Stimulated activated CD4-positive, alpha-beta T cell treated with anti-CD3 and anti-CD28 coated beads, TNF-alpha, amount 100 ng/mL, for 24 hours (primary cell): Measurements from ENCODE around the gene TIMELESS.
"Not testable (repeated sequence)": the region's sequence is repeated elsewhere in the genome, so short reads cannot be mapped to it uniquely, and the experiment has no call there.

ENCODE experiments used
- DNase-seq, 3 experiments: peaks; one replicate each; pipeline ENCODE4 v3.0.0-alpha.2; 2020; ENCODE audit warnings: low read depth in 3 of 3

The TIMELESS gene

GRCh38 chr12:56462565-56462964 lies 13.3 kb upstream of the TIMELESS start:
- no peak for DNase-seq

- DNase-seq, result no peak
These were observed 12.3 kb upstream of the TIMELESS start for GRCh38 chr12:56461235-56462159.

DNA sequence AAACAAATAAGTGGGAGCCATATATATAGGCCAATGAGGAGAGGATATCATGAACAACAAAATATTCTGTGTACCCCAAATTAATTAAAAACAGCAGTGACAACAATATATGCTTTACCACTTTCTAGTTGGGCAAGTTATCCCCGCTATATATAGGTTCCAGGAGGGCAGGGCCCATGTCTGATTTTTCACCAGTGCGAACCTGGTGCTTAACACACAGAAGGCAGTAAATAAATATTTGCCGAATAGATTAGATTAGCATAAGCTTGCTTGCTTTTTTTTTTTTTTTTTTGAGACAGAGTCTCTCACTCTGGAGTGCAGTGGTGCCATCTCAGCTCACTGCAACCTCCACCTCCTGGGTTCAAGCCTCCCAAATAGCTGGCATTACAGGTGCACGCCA lies 8.6 kb upstream of the TIMELESS start:
- DNase-seq, result no peak

- no peak for DNase-seq
These were observed 5.3 kb upstream of the TIMELESS start, which contains the start of gene MIP for GRCh38 chr12:56454557-56454956. Gene MIP (minus strand): TSS chr12:56454657. CDS start chr12:56454613, 44 bp downstream.

DNA sequence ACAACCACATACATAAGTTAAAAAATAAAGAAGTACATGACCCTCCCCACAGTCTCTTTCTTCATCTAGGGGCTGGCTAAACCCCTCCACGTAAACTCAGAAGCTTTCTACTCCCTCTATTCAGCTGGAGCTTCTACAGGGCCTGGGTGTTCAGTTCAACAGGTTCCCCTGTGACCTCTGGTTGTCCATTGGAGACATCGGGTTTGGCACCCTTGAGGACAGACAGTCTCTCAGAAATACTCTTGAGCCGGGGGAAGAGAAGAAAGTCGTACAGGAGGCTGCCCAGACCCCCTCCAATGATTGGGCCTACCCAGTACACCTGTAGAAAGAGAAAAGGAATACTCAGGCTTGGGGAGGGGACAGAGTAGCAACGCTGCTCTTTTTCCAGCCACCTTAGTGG lies 1.9 kb upstream of the TIMELESS start:
- DNase-seq, result no peak

- no peak for DNase-seq
These were observed 1.0 kb upstream of the TIMELESS start for GRCh38 chr12:56450241-56450640.

DNA sequence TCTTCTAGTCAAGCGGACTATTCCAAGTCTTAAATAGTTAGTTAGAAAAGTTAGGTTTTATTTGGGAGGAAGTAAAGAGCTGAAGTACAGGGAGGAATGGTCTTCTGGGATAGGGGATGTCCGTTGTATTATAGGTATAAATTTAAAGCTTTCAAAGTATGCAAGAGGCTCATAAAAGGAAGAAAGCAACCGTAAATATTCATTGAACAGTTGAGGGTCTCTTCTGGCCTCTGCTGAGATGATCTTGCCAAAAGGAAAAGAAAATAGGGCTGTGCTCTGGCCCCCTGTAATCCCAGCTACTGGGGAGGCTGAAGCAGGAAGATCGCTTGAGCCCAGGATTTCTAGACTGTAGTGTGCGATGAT lies 377 bp upstream of the TIMELESS start:
- no peak for DNase-seq

- DNase-seq, result not testable (repeated sequence)
These were observed 6.0 kb downstream of the TIMELESS start for GRCh38 chr12:56443208-56443607.

GRCh38 chr12:56437430-56438176 lies 11.6 kb downstream of the TIMELESS start:
- no peak for DNase-seq

- no peak for DNase-seq
These were observed 14.4 kb downstream of the TIMELESS start for GRCh38 chr12:56434828-56435227.

GRCh38 chr12:56431850-56432249 lies 17.4 kb downstream of the TIMELESS start:
- no peak for DNase-seq

DNA sequence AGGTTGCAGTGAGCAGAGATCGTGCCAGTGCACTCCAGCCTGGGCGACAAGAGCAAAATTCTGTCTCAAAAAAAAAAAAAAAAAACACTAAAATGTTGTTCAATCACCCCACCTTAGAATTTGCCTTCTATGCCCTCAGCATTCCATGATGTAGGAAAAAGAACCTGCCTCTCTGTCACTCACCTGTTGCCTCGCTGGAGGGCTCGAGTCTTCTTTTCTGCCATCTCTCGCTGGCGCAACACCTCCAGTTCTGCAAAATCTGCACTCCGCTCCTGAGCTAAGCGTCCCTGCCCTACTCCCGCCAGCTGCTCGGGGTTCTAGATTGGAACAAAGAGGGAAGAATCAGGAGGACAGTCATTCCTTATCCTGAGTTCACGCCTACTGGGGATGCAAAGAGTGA lies 17.9 kb downstream of the TIMELESS start:
- DNase-seq, result no peak

DNA sequence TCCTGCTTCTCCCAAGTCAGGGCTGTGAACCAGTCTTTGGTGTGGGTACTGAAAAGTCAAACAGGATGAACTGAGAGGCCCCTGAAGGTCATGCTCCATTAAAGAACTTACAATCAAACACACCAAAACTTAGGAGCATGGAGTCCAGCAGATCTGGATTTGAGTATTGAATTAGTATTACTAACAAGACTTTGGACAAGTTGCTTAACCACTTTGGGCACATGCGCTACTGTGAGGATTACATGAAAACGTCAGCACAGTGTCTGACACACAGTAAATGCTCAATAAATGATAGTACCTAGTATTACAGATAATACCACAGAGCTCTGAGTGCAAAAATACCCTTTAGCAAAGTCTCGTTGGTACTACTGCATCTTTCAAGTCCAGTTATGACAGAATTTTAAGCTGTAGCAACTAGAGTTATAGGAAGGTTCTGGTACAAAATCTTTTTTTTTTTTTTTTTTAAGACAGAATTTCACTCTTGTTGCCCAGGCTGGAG lies 23.2 kb downstream of the TIMELESS start:
- no peak for DNase-seq

- no peak for DNase-seq
These were observed 24.0 kb downstream of the TIMELESS start for GRCh38 chr12:56425193-56425592.

DNA sequence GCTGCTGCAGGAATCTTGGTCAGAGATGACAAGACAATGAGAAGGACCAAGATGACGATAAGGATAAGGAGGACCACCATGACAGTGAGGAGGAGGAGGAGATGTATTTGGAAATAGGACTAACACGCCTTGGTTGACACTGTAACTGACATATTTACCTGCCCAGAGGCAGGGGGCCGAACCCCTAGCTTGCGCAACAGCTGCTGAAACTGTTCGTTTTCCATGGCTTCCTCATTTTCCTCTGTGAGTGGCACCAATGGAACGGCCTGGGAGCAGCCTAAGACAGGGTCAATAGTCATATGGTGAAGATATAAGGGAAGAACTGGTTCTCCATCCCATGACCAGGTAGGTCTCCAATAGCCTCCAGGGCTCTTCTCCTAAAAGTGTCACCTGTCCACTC lies 28.8 kb downstream of the TIMELESS start:
- no peak for DNase-seq

DNA sequence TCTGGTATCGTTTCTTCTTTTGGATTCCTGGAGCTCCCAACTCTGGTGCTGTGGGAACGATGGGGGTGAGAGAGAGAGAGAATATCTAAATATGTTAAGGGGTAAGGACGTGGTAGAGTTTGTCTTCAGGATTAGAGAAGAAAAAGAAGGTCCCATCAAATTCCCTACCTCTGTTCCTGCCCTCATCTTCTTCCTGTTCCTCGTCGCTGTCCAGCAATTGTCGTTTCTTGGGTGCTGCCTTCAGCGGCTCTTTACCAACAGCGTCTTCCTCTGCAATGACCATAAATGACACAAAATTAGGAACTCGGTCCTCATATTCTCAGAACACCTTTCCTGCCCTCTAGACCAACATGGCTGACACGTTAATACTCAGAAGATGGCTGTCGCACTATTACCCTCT lies 31.5 kb downstream of the TIMELESS start:
- DNase-seq, result no peak

GRCh38 chr12:56414401-56414800 lies 34.8 kb downstream of the TIMELESS start:
- DNase-seq, result no peak

- no peak for DNase-seq
These were observed 35.8 kb downstream of the TIMELESS start for GRCh38 chr12:56413392-56413791.

DNA sequence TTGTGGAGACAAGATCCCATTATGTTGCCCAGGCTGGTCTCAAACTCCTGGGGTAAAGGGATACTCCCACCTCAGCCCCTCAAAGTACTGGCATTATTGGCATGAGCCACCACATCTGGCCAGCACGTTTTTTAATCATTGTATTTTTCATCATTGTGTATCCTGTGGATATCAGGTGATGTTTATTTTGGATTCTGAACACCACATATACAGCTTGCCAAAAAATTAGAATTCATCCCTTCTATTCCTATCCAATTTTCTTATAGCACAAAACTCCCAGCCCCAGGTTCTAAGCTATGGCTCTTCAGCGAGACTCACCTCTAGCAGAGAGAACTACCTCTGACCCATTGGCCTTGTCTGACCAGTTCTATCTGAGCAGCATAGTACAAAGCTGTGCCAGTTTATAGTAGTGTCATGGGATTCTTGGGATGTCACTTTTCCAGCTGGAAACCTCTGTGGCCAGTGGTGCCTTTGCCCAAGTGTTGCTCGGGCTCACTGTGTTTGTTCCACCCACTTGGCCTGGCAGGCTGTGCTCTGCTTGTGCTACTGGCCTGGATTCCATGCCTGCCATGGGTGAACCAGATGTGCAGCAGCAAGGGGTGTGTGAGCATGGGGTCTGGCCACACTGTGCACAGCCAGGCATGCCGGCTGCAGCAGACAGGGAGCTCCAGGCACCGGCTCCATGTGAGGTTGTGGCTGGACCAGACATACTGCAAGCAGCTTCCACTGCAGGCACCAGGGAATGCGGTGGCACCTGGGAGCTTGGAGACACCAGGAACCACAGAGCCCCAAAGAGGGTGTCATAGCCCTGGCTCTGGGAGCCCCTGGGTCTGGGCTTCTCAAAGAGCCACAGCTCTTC lies 37.2 kb downstream of the TIMELESS start:
- DNase-seq, result no peak

DNA sequence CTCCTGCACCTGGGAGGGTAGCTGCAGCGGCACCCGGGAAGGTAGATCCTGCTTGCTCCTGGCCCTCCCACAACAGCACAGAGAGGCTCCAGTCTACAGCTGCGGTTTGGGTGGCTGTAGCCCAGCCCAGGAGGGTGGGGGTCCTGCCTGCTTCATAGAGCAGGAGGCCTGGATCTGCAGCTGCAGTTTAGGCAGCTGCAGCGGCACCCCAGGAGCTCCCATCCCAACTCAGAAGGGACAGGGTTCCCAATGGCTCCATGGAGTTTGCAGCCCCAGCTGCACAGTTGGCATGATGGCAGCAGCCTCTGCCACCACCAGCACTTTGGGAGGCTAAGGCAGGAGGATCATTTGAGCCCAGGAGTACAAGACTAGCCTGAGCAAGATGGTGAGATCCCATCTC lies 38.5 kb downstream of the TIMELESS start:
- DNase-seq, result no peak

GRCh38 chr12:56408799-56409417 lies 40.3 kb downstream of the TIMELESS start:
- DNase-seq, result no peak
